Glutamatergic neuron (in vitro differentiated cells): ENCODE measurements around the gene FAM163B. TPM values are rescaled to one million over a fixed set of nuclear protein-coding genes. Genes with fewer than 3 reads are reported as not detected.

Experiments used
- DNase-seq: peaks from one replicate; pipeline ENCODE4 v3.0.0; 2022
- H3K27ac Mint-ChIP-seq: one replicate; pipeline ENCODE4 v1.8.0; 2020; ENCODE audit warnings: mild to moderate bottlenecking, mixed read lengths, inconsistent platforms; ENCODE audit not compliant: unreplicated experiment
- H3K27me3 Mint-ChIP-seq: one replicate; pipeline ENCODE4 v1.8.0; 2020; ENCODE audit warnings: mild to moderate bottlenecking, moderate library complexity, mixed read lengths, inconsistent platforms; ENCODE audit not compliant: unreplicated experiment
- H3K36me3 Mint-ChIP-seq: one replicate; pipeline ENCODE4 v1.8.0; 2020; ENCODE audit warnings: mild to moderate bottlenecking, mixed read lengths, inconsistent platforms; ENCODE audit not compliant: unreplicated experiment
- H3K4me1 Mint-ChIP-seq: one replicate; pipeline ENCODE4 v1.8.0; 2020; ENCODE audit warnings: mild to moderate bottlenecking, low read depth, mixed read lengths, inconsistent platforms; ENCODE audit not compliant: unreplicated experiment
- H3K4me3 Mint-ChIP-seq: one replicate; pipeline ENCODE4 v1.8.0; 2020; ENCODE audit warnings: mild to moderate bottlenecking, mixed read lengths, inconsistent platforms; ENCODE audit not compliant: unreplicated experiment
- H3K9me3 Mint-ChIP-seq: one replicate; pipeline ENCODE4 v1.8.0; 2020; ENCODE audit warnings: mild to moderate bottlenecking, moderate library complexity, mixed read lengths, inconsistent platforms; ENCODE audit not compliant: unreplicated experiment
- CTCF ChIP-seq: fragments of 200-600 bp; sonication (generic); IDR thresholded peaks from one replicate; pipeline ENCODE4 v1.5.0; 2021; ENCODE audit not compliant: partially characterized antibody, unreplicated experiment
- total RNA-seq: library from RNA; stranded (reverse); fragmentation: NEBNext Ultra II Directional; extraction: Animal tissue kit (Norgen Biotek cat#: 25700); gene quantifications from one replicate; pipeline ENCODE4 v1.2.1, GENCODE V29; 2021; ENCODE audit not compliant: unreplicated experiment

The FAM163B gene
- total RNA-seq, 1 donor from 2014 or later = 0.51 TPM

GRCh38 chr9:133569891-133570690, 39.1 kb downstream of the FAM163B start:
- peak; percentile 58 for DNase-seq
- peak overlapping the region; percentile 77 for H3K27ac Mint-ChIP-seq
- peaks cover 15% of the 10 kb centered on the region for H3K4me1 Mint-ChIP-seq
- H3K4me3 Mint-ChIP-seq = peak overlapping the region; percentile 65
- no peaks in the 10 kb centered on the region for H3K36me3 Mint-ChIP-seq
- peaks cover 14% of the 10 kb centered on the region for H3K27me3 Mint-ChIP-seq
- no peak for TF ChIP-seq CTCF
- peaks cover 9% of the 10 kb centered on the region for H3K9me3 Mint-ChIP-seq

GRCh38 chr9:133569121-133569785, 39.9 kb downstream of the FAM163B start:
- Mint-ChIP-seq H3K27ac (peak overlapping the region; percentile 77), H3K36me3 (no peaks in the 10 kb centered on the region), H3K4me1 (peaks cover 15% of the 10 kb centered on the region), H3K27me3 (peaks cover 14% of the 10 kb centered on the region), H3K9me3 (peaks cover 9% of the 10 kb centered on the region), H3K4me3 (peak overlapping the region; percentile 65)
- peak; percentile 47 for DNase-seq
- TF ChIP-seq CTCF = no peak

DNA sequence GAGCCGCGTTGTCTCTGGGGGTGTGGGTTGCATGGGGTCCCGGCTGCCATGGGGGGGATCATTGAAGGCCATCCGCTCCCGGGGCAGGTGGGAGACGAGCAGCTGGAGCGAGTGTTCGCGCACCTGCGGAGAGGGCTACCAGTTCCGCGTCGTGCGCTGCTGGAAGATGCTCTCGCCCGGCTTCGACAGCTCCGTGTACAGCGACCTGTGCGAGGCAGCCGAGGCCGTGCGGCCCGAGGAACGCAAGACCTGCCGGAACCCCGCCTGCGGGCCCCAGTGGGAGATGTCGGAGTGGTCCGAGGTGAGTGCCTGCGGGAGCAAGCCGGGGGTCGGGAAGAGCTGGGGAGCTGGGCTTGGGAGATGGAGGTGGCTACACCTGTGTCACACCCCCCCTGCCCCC, 41.0 kb downstream of the FAM163B start:
- no peak for DNase-seq
- H3K36me3 Mint-ChIP-seq = no peaks in the 10 kb centered on the region
- H3K4me1 Mint-ChIP-seq = peaks cover 20% of the 10 kb centered on the region
- no peak for TF ChIP-seq CTCF
- peaks cover 17% of the 10 kb centered on the region for H3K27me3 Mint-ChIP-seq
- peaks cover 9% of the 10 kb centered on the region for H3K9me3 Mint-ChIP-seq
- no peak overlapping the region for H3K4me3 Mint-ChIP-seq
- H3K27ac Mint-ChIP-seq = no peak overlapping the region

GRCh38 chr9:133566817-133567216, 42.4 kb downstream of the FAM163B start:
- H3K27ac Mint-ChIP-seq = no peak overlapping the region

More at GRCh38 chr9:133566817-133567216, 42.4 kb downstream of the FAM163B start:
- Mint-ChIP-seq H3K36me3 (no peaks in the 10 kb centered on the region), H3K4me3 (no peak overlapping the region), H3K27me3 (peaks cover 19% of the 10 kb centered on the region), H3K4me1 (peaks cover 22% of the 10 kb centered on the region), H3K9me3 (peaks cover 11% of the 10 kb centered on the region)
- no peak for TF ChIP-seq CTCF
- no peak for DNase-seq
